Glomerular visceral epithelial cell (primary cell): ENCODE measurements around the gene HEATR9.

Source experiments
- DNase-seq: peaks from one replicate; pipeline ENCODE4 v3.0.0-alpha.2; 2016; ENCODE audit errors: extremely low spot score

HEATR9 gene

DNA sequence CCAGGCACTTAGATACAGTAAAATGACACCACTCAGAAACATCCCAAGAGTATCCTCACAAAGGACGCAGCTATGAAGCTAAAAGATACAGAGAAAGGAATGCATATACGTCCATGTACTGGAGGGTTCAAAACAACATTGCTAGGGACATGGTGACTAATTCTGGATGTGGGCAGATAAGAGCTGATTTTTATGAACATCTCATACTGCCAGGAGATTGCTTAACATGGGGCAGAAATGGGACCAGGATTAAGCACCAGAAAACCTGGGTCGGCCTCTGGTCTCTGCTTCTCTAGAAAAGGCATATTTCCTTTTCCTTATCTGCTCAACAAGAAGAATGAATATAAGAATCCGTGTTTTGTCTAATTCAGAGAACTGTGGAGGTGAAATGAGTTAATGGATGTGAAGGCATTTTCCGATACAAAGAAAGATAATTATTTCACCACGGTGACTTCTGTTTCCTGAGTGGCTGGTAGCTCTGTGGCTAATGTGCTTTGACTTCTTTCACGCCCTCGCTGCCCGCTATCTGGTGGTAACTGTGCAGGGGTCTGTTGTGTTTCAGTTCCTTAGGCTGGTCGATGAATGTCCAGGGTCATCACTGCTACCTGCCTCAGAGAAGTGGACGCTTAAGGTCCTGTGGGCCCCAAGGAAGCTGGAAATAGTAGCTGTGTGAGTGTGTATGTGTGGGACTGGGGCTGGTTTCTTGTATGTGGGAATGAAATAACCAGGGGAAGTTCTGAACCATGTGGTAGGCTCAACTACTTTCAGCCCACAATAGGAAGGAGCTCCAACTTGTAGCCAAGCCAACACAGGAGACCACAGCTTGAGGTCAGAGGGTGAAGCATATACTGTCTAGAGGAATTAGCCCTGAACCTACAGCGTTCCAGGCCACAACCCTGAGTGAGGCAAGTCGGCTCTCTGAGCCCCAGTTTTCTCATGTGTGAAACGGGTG lies 27.2 kb upstream of the HEATR9 start:
- no peak for DNase-seq

GRCh38 chr17:35894206-35894605 lies 25.5 kb upstream of the HEATR9 start:
- DNase-seq = no peak

GRCh38 chr17:35893751-35894150 lies 25.1 kb upstream of the HEATR9 start:
- DNase-seq = peak; percentile 55

DNA sequence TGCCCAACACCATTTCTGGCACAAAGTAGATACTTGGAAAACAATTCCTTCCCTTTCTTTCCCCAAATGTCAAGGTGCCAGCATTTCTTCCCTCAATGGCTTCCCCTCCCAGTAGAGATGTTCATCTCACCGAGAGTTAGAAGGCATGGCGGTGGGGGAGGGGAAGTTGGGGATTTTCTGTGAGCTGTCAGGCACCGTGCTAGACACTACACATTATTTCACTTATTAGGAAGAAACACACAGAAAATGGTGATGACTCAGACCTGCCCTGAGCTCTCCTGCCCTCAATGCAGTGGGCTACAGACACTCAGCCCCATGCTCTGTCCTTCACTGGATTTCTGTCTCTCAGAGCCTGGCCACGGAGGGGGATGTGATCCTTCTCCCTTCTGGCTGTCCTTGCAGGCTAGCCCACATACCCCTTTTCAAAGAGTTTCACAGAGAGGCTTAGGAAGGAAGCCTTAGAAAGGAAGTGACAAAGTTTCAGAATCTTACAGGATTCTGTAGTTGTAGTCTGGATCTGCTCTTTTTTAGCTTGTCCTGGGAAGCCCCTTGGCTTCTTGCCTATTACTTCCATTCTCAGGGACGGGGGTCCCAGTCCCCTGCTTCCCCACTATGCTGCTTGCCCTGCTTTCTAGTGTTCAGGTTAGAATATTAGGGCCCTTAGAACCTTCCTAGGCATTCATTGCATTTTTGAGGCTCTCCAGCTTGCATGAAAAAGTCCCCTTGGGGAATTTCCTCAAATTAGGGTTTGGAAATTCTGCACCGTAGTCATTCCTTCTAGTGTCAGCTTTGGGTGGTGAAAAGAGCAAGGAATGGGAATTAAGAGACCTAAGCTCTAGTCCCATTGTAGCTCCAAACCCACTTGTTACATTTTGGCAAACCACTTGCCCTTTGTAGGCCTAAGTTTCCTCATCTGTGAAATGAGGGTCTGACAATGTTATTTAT lies 23.7 kb upstream of the HEATR9 start:
- peak; percentile 52 for DNase-seq

DNA sequence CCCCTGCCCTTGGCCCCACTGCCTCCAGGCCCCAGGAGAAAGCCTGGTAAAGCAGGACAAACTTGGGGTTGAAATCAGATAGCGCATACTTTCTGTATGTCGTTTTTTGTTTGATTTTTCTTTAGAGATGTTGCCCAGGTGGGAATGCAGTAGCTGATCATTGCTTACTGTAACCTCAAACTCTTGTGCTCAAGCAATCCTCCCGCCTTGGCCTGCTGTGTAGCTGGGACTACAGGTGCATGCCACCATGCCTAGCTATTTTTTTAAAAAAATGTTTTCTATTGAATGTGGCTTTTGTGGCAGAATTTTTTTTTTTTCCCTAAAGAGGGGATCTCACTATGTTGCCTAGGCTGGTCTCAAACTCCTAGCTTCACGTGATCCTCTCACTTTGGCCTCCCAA lies 22.6 kb upstream of the HEATR9 start:
- DNase-seq = no peak

DNA sequence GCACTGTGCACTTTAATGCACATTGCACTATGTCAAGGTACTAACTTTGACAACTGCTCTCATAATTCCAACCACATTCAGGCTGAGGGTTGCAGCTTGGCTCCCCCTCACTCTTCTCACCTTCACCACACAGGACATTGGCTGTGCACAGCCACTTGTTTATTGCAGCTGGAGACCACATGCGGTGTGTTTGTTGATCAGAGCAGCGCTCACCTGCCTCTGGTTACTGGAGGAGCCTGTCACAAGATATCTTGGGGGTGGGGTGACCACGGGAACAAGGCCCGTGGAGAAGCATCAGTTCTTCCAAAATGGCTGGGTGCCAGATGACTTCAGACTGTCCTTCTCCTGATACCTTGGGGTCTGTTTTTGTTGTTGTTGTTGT lies 22.1 kb upstream of the HEATR9 start:
- DNase-seq = no peak

- DNase-seq = peak; percentile 59
Measured at GRCh38 chr17:35889818-35890773, 21.4 kb upstream of the HEATR9 start.

GRCh38 chr17:35889241-35889640 lies 20.6 kb upstream of the HEATR9 start:
- DNase-seq = no peak

DNA sequence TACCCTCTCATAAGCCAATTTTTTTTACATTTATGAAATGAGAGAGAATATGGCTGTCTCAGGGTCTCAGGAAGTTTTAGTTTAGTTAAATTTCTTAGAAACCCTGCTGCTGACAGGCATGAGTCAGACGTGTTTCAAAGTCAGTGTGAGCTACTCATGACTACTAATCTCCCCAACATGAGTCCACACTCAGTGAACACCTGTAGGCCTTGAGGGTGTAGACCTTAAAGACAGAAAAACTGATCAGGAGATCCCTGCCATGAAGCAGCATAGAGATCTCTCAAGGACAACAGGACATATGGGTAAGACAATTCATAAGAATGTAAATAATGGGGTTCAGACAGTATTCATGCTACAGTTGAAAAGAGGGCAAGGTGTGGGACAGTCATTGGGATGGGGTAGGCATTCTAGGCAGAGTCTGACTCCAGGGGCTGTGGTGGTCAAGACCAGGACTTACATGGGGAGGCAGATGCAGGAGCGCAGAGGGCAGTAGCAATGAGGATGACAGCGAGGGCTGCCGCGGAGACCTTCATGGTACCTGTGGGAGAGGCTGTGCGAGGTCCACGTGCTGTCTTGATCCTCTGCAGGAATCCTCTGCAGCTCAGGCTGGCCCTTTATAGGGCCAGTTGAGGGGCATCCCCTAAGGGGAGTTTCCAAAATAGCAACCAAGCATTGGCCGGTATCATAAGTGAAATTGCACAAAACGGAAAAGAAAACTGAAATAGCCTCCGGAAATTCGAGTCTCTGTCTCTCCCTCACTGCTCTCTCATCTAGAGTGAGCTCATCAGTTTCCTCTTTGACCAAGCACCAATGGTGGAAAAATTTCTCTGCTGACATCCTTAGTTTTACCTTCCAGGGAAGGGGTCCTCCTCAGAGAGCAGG lies 11.3 kb upstream of the HEATR9 start, which contains the start of gene CCL5:
TSS of gene CCL5 (minus strand) at position 588 of the 882 bp plus-strand sequence.
- no peak for DNase-seq

DNA sequence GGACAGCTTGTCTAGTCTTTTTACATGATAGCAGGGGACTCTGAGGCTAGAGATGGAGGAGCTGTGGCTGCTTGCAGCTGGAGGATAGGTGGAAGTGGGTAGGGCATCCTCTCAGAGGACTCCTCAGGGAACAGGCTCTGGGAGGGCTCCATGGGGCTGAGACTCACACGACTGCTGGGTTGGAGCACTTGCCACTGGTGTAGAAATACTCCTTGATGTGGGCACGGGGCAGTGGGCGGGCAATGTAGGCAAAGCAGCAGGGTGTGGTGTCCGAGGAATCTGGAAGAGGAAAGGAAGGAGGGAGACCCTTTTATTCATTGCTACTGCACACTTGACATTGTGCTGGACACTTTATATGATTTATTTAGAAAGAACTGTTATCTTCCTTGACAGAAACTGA lies 9.7 kb upstream of the HEATR9 start:
- DNase-seq = no peak

- no peak for DNase-seq
Measured at GRCh38 chr17:35877345-35878029, 8.8 kb upstream of the HEATR9 start.

GRCh38 chr17:35876534-35876933 lies 7.8 kb upstream of the HEATR9 start:
- no peak for DNase-seq

DNA sequence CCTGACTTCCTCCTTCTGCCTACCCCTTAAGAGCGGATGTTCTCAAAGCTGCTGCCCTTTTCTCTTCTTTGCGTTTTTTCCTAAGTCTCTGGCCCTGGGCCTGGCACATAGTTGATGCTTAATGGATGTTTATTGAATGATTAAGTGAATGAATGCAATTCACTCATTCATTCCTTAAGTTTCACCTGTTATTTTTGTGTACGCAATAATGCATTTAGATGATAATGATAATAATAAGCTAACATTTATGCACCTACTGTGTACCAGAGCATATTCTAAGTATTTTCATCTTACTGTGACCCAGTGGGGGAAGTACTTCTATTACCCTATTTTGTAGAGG lies 7.1 kb upstream of the HEATR9 start:
- no peak for DNase-seq

DNA sequence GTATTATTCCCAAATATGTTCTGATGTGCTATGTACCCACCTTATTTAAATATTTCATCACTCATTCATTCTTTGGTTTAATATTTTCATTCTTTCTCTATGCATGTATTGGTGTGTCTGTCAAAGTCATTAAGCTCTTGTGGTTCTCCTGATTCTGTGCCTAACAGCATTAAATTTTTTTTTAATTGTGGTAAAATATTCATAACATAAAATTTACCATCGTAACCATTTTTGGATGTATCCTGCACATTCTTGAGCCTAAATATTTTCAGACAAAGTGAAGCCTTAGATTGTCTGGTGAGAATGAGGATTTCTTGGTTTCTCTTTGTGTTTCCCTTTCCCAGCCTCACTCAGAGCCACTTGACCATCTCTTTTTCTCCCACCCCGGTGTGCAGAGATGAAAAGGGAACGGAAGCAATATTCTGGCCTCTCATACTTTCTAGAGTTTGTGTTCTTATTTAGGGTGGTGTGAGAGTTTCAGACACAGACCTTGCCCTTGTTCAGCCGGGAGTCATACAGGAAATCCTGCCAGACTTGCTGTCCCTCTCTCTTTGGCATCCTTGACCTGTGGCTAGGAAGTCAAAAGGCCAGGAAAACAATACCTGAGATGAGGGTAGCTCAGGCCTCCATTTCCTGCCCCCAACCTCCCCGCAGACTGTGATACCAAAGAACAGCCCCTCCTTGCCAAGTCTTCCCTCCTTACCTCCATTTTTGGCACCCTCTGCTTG lies 6.5 kb upstream of the HEATR9 start:
- no peak for DNase-seq

DNA sequence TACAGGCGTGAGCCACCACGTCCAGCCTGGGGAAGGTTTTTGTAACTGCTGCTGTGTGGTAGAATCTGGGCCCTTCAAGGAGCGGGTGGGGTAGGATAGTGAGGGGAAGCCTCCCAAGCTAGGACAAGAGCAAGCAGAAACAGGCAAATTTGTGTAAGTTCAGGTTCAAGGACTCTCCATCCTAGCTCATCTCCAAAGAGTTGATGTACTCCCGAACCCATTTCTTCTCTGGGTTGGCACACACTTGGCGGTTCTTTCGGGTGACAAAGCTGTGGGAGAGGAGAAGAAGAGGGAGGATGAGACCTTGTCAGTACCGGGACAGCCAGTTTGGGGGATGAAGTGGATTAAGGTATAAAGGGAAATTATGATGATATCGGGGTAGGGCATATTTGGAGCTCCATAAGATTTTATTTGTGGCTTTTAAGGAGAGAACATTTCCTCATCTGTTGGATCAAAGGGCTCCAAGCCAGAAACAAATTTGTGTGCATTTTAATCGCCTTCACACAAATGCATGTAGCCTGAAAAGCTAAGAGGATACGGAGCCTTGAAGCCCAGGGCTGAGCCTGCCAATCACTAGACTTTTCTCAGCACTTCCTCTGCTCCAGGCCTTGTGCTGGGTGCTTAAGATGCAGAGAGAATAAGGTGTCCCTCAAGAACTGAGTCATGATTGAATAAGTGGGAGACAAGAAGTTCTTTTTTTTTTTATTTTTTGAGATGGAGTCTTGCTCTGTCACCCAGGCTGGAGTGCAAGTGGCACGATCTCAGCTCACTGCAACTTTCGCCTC lies 3.7 kb upstream of the HEATR9 start:
- no peak for DNase-seq

DNA sequence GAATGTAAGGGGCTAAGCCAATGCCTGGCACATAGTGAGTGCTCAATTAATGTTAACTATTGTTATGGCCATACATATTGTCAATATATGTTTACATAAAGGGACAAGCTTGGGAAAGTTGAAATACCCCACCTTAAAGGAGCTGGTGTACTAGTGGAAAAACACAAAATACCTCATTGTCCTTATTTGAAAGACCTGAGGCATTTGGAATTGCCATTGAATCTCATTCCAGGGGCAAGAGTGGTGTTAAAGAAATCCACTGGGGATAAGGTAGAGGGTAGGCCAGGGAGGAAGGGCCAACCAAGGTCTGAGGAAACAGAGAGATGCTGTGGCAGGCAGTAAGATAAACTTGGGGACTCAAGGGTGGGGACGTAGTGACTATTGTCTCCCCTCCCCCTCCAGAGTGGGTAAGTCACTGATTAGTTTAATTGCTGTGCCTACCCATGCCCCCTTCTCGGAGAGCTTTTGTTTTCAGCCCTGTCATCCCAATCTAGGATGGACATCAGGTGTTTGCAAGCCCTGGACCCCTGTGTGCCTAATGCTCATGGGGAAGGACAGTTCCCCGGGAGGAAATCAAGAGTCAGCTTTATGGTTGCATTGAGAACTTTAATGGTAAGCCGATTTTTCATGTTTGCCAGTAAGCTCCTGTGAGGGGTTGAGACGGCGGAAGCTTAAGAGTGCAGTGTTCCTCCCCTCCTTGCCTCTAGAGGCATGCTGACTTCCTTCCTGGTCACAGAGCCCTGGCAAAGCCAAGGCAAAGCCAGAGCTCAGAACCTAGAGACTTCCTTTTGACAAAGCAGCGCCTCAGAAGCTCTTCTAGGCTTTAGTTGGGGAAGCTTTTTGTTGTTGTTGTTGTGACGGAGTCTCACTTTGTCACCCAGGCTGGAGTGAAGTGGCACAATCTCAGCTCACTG lies 2.5 kb upstream of the HEATR9 start:
- DNase-seq = no peak

DNA sequence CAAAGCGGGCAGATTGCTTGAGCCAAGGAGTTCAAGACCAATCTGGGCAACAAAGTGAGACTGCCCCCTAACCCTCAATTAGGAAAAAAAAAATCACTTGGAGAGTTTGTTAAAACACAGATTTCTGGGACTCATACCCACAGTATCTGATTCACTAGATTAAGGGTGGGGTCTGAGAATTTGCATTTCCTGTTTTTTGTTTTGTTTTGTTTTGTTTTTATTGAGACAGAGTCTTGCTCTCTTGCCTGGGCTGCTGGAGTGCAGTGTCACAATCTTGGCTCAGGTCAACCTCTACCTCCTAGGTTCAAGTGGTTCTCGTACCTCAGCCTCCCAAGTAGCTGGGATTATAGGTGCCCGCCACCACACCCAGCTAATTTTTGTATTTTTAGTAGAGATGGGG lies 1.1 kb downstream of the HEATR9 start:
- DNase-seq = no peak
